Kidney (tissue), 14 donors: ENCODE results near the gene TEX35. TPM values are rescaled to one million over a fixed set of nuclear protein-coding genes. Genes with fewer than 3 reads are reported as not detected.

Source experiments
- DNase-seq, 5 donors: peaks; one replicate each; pipeline ENCODE4 v3.0.0-alpha.2; 2013 to 2020
- FAIRE-seq: peaks from 2 replicates; lab custom pipeline; 2012; peaks lifted over from hg19 to GRCh38; lab: Jason Lieb, UNC
- H3K27ac ChIP-seq, 2 donors: one replicate each; pipeline ENCODE4 v1.7.0; 2013; ENCODE audit warnings: low read depth in 2 of 2, low read length in 2 of 2, inconsistent platforms in 1 of 2
- H3K27me3 ChIP-seq: one replicate; pipeline ENCODE4 v1.7.1; 2013; ENCODE audit warnings: low read length, inconsistent platforms; ENCODE audit not compliant: control insufficient read depth, insufficient read depth
- H3K36me3 ChIP-seq, 3 donors: one replicate each; pipeline versions ENCODE4 v1.7.0 to v1.7.1; 2013; ENCODE audit warnings: low read length in 3 of 3, control low read depth in 1 of 3, inconsistent platforms in 1 of 3; ENCODE audit not compliant: insufficient read depth in 3 of 3, control insufficient read depth in 2 of 3
- H3K4me1 ChIP-seq, 3 donors: one replicate each; pipeline versions ENCODE4 v1.7.0 to v1.7.1; 2013; ENCODE audit warnings: low read length in 3 of 3, inconsistent platforms in 1 of 3, low read depth in 1 of 3; ENCODE audit not compliant: control insufficient read depth in 2 of 3, insufficient read depth in 2 of 3
- H3K4me3 ChIP-seq, 3 donors: one replicate each; pipeline versions ENCODE4 v1.7.0 to v1.8.1; 2013; ENCODE audit warnings: low read length in 3 of 3, control low read depth in 1 of 3, inconsistent platforms in 1 of 3
- H3K9ac ChIP-seq, 3 donors: one replicate each; pipeline versions ENCODE4 v1.7.0 to v1.7.1; 2013; ENCODE audit warnings: low read length in 3 of 3, control low read depth in 1 of 3, inconsistent platforms in 1 of 3
- H3K9me3 ChIP-seq, 3 donors: one replicate each; pipeline versions ENCODE4 v1.7.0 to v1.7.1; 2013; ENCODE audit warnings: low read length in 3 of 3, control low read depth in 1 of 3, inconsistent platforms in 1 of 3; ENCODE audit not compliant: control insufficient read depth in 2 of 3, insufficient read depth in 1 of 3
- CTCF ChIP-seq: IDR thresholded peaks from 3 replicates; pipeline ENCODE4 v1.5.1; 2012; ENCODE audit warnings: mild to moderate bottlenecking, moderate library complexity, borderline replicate concordance; ENCODE audit not compliant: insufficient read depth; ENCODE audit errors: extremely low read depth
- intact Hi-C: fragments of 100-400 bp; cut with DNase I; formaldehyde crosslinking; loops from one replicate; pipeline ENCODE4 v1.11.1; 2022
- polyA plus RNA-seq: library from polyadenylated mRNA; stranded (reverse); fragments of 350-450 nt; fragmentation: Illumina TruSeq; extraction: RNeasy Lipid Tissue Mini Kit (QIAGEN cat#74804); gene quantifications from one replicate; pipeline ENCODE4 v1.2.3, GENCODE V29; 2014; ENCODE audit warnings: low read depth, low replicate concordance; ENCODE audit not compliant: insufficient read depth
- total RNA-seq: library from RNA; stranded (reverse); fragmentation: NEBNext Ultra II Directional; extraction: Animal tissue kit (Norgen Biotek cat#: 25700); gene quantifications from one replicate; pipeline ENCODE4 v1.2.1, GENCODE V29; 2021
- donor health status: control.
- donor health status: control.
- donor health status: control.
- donor health status: control.
- donor health status: control.
- donor health status: DM: yes; HTN: yes; CAD: no.
- donor health status: Normal renal cell carcinoma (clear cell type).

Gene TEX35
- total and polyA plus RNA-seq, 2 donors from 2014 or later = not detected

- FAIRE-seq (no peak), DNase-seq (no peak)
- Histone ChIP-seq H3K27me3 (no peaks in the 10 kb centered on the region), H3K4me3 (no peak overlapping the region), H3K9ac (no peak overlapping the region), H3K36me3 (no peaks in the 10 kb centered on the region), H3K9me3 (no peaks in the 10 kb centered on the region), H3K27ac (no peak overlapping the region), H3K4me1 (no peaks in the 10 kb centered on the region)
- no peak for TF ChIP-seq CTCF
- intact Hi-C loops = no loop called here
These were observed 18.3 kb upstream of the TEX35 start for GRCh38 chr1:178494569-178494971.

GRCh38 chr1:178495158-178495557 lies 17.8 kb upstream of the TEX35 start:
- no peak overlapping the region for H3K4me3 ChIP-seq
- no peak overlapping the region for H3K27ac ChIP-seq
- no peak overlapping the region for H3K9ac ChIP-seq
- DNase-seq = no peak
- no peaks in the 10 kb centered on the region for H3K36me3 ChIP-seq
- no peak for TF ChIP-seq CTCF
- no peaks in the 10 kb centered on the region for H3K9me3 ChIP-seq
- H3K27me3 ChIP-seq = no peaks in the 10 kb centered on the region
- FAIRE-seq = no peak
- intact Hi-C loops = no loop called here
- H3K4me1 ChIP-seq = no peaks in the 10 kb centered on the region

- Histone ChIP-seq H3K4me1 (no peaks in the 10 kb centered on the region), H3K9me3 (no peaks in the 10 kb centered on the region), H3K36me3 (no peaks in the 10 kb centered on the region), H3K27ac (no peak overlapping the region), H3K4me3 (no peak overlapping the region), H3K27me3 (no peaks in the 10 kb centered on the region), H3K9ac (no peak overlapping the region)
- DNase-seq = no peak
- no peak for FAIRE-seq
- intact Hi-C loops = no loop called here
- no peak for TF ChIP-seq CTCF
These were observed 17.0 kb upstream of the TEX35 start for GRCh38 chr1:178495741-178496409.
